Activated CD4-positive, CD25-positive, alpha-beta regulatory T cell treated with anti-CD3 and anti-CD28 coated beads, Interleukin-2, amount 50 U/mL, for 24 hours (primary cell): Measurements from ENCODE around the gene QRICH2.
"Not testable (repeated sequence)": the region's sequence is repeated elsewhere in the genome, so short reads cannot be mapped to it uniquely, and the experiment has no call there.

Source experiments
- ATAC-seq, 2 donors: fragments of 150-1000 bp; cut with Tn5 transposase; one replicate each; pipeline ENCODE4 v1.10.0; 2021; ENCODE audit warnings: mild to moderate bottlenecking in 1 of 2, moderate library complexity in 1 of 2

Gene QRICH2

DNA sequence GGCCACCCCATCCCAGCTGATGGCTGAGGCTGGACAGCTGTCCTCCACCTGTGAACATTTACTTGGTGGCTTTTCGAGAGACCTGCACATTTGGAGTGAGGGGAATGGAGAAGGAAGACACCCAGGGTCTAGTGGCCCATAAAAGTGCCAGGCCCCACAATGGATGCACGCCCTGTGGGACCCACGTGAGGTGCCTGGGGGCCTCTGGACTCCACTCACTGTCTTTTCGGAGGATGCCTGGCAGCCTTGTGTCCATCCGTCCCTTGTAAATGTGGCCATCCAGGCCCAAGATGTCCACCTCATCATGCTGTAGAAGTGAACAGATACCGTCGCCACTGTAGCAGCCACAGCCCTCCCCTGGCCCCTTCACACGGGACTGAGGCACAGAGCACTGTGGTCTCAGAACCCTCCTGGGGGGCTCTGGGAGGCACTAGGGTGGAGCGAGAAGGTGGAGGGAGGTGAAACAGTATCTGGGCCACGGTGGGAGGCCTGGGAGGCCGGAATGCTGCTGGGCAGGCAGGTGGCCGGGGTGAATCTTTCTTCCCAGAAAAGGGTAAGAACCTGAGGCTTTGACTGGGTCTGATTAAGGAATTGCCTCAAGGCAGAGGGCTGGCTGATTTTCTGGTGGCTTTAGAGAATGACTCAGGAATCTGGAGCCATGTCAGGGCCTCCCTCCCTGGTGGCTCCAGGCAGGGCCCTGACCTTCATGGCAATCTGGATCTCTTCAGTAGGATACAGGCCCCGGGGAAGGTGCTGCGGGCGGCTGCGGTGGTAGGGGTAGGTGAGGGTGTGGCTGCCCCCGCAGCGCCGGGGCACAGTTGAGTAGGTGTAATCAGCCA lies 31.4 kb downstream of the QRICH2 start:
- ATAC-seq, result no peak

DNA sequence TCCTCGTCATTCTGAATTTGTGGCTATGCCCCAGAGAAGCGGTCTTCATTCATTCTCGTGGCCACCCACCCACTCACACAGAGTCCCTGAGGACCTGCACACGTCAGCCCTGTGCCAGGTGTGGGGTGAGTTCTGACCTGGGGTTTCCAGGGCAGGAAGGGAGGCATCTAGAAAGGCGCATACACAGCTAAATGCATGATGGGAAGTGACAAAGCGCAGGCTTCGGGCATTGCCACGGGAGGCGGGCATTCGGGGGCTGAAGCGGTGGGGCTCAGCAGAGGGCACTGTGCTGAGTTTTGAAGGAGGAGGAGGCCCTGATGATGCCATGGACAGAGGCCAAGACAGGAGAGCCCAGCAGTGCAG lies 32.0 kb downstream of the QRICH2 start:
- no peak for ATAC-seq

GRCh38 chr17:76275382-76276068 lies 32.6 kb downstream of the QRICH2 start:
- no peak for ATAC-seq

DNA sequence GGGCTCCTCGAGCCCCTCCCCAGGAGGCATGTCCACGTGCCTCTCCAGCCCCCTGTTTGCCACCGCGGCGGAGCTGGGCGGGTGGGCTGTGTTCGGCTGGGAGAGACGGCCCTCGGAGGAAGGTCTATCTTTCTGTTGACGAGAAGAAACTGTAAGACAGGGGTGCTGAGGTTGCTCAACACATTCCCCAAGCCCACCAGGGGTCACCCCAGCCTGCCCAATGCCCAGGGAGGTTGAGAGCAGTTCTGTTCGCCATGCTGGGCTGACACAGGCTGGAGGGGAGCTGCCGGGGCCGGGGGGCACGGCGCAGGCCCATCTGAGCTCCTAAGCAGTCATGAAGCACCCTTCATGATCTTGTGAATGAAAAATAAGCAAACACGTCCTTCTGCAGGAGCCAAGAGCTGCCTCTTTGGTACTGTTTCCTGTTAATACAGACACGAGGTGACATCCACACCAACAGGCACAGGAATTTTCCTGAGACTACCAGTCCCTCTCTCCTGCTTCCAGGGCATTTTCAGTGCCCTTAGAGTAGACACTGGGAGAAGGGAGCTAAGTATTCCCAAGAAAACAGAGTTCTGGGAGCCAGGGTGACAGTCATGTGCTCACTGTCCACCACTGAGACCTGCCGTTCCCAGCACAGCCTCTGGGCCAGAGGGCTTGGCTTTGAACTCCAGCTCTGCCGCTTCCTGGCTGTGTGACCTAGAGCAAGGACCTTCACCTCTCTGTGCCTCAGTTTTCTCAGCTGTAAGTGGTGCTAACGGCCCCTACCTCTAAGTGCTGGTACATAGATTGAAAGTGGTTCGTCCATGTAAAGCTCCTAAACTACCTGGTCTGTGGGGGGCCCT lies 33.7 kb downstream of the QRICH2 start:
- no peak for ATAC-seq

- ATAC-seq, result no peak
These were observed 34.5 kb downstream of the QRICH2 start for GRCh38 chr17:76273445-76274111.

DNA sequence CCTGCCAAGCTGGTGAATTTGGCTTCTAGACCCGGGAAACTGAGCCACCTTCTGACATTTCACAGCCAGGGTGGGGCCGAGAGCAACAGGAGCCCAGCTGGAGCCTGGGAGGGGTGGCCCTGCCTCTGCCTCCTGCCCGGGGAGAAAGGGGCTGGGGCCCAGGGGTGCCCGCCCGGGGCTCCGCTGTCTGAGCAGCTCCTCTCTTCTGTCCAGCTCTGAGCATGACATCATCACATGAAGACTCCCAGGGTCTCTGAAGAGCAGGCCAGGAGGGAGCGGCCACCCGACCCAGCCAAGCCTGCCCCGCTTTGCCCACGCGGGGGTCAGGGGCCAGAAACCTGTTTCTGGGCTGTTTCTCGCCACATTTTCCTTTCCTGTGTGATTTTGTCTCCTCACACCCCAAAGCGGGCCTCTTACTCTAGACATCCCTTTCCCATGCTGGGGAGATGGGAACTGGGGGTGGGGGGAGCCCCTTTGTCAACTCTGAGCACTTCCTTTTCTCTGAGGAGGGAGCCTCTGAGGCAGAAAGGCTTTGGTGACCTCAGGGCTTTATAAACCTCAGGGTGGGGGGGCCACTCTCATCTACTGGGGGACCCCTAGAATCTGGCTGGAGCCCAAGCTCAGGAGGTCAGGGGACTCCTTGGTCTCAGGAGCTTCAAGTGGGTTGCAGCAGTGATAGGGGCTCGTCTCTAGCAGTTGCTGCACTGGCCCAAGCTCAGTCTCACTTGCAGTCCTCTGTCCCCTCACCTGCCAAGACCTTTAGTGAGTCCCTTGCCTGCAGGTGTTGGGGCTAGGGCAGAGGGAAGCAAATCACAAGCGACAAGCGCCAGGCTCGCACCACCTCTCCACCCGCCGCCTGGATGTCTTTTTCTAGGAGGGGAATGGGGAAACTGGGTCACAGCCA lies 35.3 kb downstream of the QRICH2 start:
- ATAC-seq, result peak; percentile 17 to 19

DNA sequence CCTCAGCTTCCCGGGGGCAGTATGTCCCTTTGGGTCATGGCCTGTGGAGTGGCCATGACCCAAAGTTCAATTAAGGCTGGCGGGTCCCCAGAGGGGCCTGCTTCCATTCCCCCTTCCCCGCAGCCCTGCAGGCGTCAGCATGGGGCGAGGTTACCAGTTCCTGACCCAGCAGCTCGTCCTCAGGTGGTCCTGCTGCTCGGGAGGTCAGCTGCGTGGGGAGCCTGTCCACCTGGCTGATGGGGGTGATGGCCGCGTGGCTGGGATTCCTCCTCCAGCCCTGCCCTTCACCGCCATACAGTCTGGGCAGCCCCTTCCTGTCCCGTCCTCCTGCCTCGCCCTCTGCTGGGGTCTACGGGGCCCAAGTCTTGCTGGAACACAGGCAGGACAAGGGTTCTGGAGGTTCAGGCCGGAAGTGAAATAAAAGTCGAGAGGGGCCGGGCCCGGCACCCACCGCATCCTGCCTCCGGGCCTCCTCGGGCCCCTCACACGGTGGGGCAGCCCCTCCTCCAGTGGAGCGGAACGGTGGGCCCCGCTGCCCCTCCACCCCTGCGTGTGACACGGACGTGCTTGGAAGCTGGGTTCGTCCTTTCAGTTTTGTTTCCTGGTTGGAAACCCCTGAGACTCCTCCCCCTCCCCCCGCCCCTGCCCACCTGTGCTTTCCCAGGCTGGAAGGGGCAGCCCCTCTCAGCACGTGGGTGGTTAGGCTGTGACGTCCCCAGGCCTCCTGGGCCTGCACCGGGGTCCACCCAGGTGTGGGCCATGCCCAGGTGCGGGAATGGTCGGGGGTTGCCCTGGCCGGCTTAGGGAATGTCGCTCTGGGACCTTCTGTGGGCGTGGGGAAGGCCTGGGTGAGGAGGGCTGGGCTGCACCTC lies 36.2 kb downstream of the QRICH2 start:
- peak; percentile 64 to 69 for ATAC-seq

GRCh38 chr17:76270770-76271668 lies 37.1 kb downstream of the QRICH2 start:
- ATAC-seq, result no peak

- no peak for ATAC-seq
These were observed 37.9 kb downstream of the QRICH2 start for GRCh38 chr17:76270127-76270592.

DNA sequence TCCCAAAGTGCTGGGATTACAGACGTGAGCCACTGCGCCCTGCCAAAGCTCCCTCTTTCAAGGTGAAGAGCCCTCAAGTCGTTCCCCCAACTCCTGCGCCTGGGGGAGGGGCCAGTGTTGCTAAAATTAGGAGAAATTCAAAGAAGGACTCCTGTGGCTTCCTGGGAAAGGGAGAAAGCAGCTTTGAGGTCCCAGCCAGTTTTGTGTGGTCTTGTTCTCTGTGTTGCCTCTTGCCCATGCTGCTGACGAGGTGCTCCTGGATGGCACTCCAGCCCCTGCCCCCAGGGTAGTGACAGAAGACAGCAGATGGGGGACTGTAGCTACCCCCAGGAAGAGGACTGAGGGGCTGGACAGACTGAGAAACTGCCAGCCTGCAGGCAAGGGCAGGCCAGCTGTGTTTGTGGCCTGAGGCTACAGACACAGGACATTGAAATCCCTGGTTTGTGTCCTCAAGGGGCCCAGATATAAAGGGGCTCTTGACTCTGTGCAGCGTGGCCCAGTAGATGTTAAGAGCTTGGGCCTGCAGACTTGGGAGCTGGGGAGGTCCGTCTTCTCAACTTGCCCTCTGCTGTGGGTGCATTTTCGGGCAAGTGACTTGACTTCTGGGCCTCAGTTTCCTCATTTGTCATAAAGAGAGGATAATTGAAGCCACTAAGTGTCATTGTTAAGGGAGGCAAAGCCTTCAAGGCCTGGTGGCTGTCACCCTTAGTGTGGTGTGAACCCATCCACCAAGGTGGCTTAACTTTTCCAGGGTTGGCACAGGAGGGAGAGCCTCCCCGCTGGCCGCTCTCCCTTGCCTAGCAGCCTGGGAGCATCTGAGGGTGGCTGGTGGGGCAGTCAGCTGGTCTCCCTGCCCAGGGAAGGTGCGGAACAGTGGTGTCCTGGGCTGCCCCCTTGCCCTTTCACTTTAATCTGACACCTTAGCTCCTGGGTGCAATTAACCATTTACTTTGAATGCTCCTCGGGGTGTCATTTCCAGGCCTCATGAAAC lies 38.8 kb downstream of the QRICH2 start:
- ATAC-seq, result no peak

DNA sequence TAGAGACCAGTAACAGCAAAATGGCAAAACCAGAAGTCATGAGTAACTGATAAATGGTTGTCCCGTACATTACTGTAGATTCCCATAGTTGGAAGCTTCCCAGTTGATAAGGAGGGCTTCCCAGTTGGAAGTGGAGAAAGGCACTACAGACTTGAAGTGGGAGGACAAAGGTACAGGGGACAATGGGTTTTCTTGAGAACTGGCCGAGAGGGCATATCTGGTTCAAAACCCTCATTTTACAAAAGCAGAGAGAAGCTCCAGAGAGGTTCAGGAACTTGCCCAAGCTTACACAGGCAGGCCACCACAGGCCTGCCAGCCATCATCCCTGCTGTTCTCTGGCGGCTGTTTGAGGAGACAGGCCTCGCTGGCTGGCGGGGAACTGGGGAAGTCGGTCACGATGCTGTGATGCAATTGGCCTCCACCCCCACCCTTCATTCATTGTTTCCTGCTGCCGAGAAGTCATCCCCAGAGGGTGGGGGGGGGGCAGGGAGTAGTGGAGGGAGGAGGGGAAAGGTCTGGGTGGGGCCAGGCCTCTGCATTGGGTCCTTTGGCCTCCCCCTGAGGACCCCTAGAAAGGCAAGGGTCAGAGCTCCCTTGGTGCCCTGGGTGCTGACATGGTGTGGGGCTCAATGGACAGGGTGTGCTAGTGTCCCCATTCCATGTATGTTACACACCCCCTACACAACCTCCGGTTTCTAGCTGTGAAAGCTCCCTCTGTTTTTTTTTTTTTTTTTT lies 39.9 kb downstream of the QRICH2 start:
- ATAC-seq, result peak; percentile 1 to 2

GRCh38 chr17:76267581-76268001 lies 40.5 kb downstream of the QRICH2 start:
- ATAC-seq, result not testable (repeated sequence)

- ATAC-seq, result no peak
These were observed 41.0 kb downstream of the QRICH2 start for GRCh38 chr17:76267051-76267576.

GRCh38 chr17:76266244-76266938 lies 41.7 kb downstream of the QRICH2 start:
- no peak for ATAC-seq

GRCh38 chr17:76265624-76266243 lies 42.3 kb downstream of the QRICH2 start:
- ATAC-seq, result no peak
